HG03103 (cell line): ENCODE data around the gene HMMR.
A peak's percentile ranks its signal among the peaks of the same experiment; 100 is the strongest.

ENCODE experiments used
- ATAC-seq: cut with Tn5 transposase; IDR thresholded peaks from one replicate; pipeline ENCODE4 v1.9.1; 2021; ENCODE audit warnings: low read depth; ENCODE audit not compliant: unreplicated experiment

Gene HMMR

GRCh38 chr5:163456029-163456589, 4.3 kb upstream of the HMMR start:
- ATAC-seq, result no peak

- no peak for ATAC-seq
Measured at GRCh38 chr5:163456840-163457239, 3.6 kb upstream of the HMMR start.

DNA sequence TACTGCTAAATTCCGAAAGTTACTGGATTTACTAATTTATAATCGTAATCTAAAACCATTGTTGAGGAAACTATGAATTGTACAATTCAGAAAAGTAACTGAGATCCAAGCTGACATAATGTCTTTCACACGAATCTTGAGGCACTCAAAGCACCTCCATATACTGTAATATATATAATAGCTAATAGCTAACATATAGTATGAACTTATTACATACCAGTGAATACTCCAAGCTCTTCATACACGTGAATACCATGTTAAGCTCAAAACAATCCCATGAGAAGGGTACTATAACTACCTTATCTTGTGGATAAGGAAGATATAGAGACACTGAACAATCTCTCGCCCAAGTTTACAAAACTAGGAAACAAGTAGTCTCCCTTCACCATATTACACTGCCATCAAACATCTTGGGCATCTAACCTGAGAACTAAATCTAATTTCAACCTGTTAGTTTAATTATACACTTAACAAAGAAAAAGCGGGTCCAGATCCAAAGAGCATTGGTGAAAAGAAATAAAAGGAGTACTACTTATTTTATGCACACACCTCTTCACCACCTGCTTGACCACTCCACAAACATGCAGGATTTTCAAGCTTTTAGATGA, 1.6 kb upstream of the HMMR start:
- ATAC-seq, result no peak

DNA sequence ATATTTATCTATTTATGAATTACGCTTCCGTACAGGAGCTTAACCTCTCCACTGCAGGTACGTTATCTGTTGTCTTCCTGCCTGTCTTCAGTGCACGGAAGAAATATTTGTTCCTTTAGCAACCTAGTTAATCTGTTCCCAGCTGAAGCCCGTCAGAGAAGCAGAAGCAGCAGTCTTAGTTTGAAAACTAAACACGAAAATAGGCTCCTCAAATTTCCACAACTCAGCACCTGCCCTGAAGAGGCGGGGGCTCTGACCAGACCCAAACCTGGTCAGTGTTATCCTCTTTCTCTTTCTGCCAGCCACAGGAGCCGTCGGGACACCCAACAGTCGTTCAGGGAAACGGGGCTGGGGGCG, 992 bp upstream of the HMMR start:
- peak; percentile 3 for ATAC-seq

DNA sequence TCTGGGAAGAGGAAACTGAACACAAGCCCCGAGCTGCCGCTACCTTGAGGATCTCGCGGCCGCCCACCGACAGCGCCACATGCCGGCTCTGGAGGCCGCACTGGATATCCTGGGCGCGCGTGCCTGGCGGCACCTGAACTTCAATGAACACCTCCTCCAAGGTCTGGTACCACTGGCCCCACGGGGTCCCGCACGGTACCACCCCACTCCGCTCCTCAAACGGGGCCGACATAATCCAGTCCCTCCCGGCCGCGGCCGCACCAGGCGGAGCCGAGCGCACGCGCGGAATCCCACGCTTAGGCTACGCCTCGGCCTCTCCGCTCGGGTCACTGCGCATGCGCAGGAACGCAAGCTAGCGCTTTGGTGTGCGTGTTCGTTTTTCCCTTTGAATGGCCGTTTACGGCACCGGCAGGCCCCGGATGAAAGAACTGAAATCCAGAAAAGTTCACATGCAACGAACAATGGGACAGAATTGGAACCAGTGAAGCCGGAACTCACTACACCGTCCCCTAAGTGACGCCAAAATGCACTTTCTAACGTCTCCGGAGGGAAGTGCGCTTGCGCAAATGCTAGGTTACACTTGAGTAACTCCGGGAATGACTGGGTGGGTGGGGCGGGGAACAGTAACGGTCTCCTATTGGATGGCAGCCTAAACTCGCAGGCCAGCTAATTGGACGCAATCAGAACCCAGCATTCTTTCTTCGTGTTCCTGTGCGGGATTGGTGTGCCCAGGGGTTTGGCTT, 442 bp upstream of the HMMR start, which contains the start of gene NUDCD2:
Gene NUDCD2, minus strand, starts transcription at position 284 of the 743 bp plus-strand sequence. Its CDS starts 52 bp downstream, at position 232.
- peak; percentile 76 for ATAC-seq

GRCh38 chr5:163463063-163463435, 2.6 kb downstream of the HMMR start:
- no peak for ATAC-seq

- no peak for ATAC-seq
Measured at GRCh38 chr5:163467682-163468081, 7.2 kb downstream of the HMMR start.

DNA sequence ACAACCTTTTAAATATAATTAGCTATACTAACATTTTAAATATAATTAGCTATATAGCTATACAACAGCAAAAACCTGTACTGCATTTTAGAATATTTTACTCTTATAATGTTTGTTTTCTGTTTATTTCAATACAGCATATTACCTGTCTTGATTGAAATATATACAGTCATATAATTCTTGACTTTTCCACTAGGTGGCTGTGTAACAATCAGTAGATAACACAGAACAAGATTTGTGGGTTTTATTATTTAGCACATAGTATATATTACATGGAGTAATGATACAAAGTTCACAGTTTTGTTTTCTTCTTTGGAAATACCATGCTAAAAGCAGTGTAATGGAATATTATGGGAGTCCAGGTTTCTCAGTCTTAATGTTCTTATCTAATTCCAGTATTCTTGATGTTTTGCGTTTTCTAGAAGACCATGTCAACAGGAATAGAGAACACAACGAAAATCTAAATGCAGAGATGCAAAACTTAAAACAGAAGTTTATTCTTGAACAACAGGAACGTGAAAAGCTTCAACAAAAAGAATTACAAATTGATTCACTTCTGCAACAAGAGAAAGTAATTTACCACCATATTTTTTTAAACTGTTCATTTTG, 13.3 kb downstream of the HMMR start:
- no peak for ATAC-seq

GRCh38 chr5:163475411-163475810, 15.0 kb downstream of the HMMR start:
- ATAC-seq, result no peak

GRCh38 chr5:163478126-163478981, 17.9 kb downstream of the HMMR start:
- ATAC-seq, result no peak

GRCh38 chr5:163478982-163479271, 18.5 kb downstream of the HMMR start:
- ATAC-seq, result no peak

DNA sequence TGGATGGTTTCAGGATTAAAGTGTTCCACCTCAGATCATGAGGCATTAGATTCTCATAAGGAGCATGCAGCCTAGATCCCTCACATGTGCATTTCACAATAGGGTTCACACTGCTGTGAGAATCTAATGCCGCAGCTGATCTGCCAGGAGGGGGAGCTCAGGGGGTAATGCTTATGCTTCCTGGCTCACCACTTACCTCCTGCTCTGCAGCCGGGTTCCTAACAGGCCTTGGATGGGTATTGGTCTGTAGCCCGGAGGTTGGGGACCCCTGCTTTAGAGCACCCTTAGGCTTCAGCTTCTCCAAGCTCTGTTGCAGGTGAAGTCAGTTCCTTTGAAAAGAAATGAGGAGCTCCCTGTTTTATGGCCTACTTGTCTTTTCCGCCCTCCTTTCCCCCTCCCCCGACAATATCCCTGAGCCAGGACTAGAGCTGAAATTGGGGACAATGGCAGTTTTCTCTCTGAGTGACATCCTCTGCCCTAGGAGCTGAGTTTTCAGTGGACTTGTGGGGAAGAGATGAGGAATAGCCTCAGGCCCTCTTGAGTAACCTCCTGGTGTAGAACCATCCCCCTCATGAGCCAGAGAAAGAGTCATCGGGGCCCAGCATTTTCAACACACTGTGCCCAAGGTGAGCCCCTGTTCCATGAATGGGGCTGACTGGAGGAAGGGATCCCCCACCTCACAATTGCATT, 28.8 kb downstream of the HMMR start:
- ATAC-seq, result no peak

DNA sequence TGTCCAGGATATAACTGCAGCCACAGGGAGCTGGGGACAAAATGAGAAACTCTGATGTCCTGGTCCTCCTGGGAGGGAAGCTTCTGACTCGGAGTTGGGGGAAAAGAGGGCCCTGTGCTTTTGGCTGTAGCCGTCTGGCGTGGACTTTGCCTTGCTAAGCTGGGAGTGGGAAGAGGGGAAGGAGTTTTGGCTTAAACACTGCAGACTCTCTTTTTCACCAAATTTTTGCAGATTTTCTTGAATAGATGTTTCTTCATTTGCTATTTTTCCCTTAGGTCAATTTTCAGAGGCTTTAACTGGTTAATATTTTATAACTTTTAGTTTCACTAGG, 29.3 kb downstream of the HMMR start:
- ATAC-seq, result no peak

DNA sequence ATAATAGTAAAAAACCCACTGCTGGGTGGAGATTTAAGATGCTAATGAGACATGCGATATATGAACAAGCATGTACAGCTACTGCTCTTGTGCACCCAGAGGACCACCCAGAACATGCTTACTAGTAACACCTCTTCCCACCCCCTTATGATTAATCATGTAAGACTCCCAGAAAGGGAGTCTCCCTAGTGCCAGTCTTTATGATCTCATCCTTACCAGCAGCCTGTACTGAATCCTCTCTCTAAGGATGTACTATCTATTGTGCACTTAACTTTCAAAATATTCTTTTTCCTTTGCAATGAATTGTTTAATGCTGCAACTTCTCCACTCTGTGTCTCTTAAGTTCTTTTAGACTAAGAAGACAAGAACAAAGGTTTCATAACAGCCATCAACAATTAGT, 35.9 kb downstream of the HMMR start:
- no peak for ATAC-seq

GRCh38 chr5:163497315-163497714, 36.9 kb downstream of the HMMR start:
- ATAC-seq, result no peak

DNA sequence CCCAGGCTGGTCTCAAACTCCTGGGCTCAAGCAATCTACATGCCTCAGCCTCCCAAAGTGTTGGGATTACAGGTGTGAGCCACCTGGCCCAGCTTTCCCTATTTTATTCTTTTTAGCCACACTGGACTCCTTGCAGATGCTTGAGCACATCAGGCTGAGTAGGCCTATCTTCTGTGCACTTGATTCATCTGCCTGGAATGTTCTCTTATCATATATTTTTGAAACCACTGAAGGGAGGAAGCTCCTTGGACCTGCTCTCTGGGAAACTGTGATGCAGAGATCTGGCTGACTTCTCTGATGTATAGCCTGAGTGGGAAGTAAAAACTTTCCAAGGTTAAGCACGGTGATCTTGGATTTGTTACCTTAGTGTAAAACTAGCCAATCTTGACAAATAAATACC, 38.5 kb downstream of the HMMR start:
- ATAC-seq, result no peak

DNA sequence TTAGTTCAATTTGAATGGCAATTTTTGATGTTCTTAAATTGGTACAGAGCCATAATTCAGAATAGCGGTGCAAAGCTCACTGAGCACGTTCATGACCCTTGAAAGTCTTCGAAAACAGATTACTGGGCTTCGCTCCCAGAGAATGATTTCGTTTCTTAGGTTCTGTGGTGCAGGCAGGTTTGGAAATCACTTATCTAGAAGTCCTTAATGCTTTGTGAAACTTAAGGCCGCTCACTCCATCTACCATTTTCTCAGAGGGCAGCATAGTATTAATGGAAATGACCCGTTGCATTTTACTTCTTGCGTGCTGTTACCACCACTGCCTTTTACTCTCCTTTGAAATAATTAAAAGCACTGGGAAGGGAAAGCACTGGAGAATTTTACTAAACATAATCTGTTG, 42.1 kb downstream of the HMMR start:
- no peak for ATAC-seq

- ATAC-seq, result no peak
Measured at GRCh38 chr5:163503106-163504078, 43.0 kb downstream of the HMMR start.
